ENCODE measurements around the gene RAB3D. TPM values are rescaled to one million over a fixed set of nuclear protein-coding genes. Genes with fewer than 3 reads are reported as not detected.

The RAB3D gene
- polyA plus RNA-seq, 1 experiment = 15.6 TPM

GRCh38 chr19:11274533-11275086, 64.8 kb downstream of the RAB3D start:
- Histone ChIP-seq H3K27me3 (ENCODE audit: control insufficient read depth, insufficient read depth, low read length) (peaks cover 2% of the 10 kb centered on the region), H3K27ac (ENCODE audit: low read depth, low read length) (no peak overlapping the region), H3K4me3 (ENCODE audit: low read depth, low read length) (no peak overlapping the region), H3K9me3 (ENCODE audit: control insufficient read depth, insufficient read depth, low read length) (no peaks in the 10 kb centered on the region; the same call in 1 of the 2 replicates)
- ChIA-PET POLR2A (interaction anchor here (0.6 kb wide), 1 partner anchor 280 kb away, joined by 7 read pairs; no protein-coding TSS in a partner anchor), CTCF (interaction anchor here (1.0 to 1.4 kb wide), 4 partner anchors 14 to 171 kb away, joined by 3 to 8 read pairs (median 4); partner anchors contain the start of gene PRKCSH)
- DNase-seq (ENCODE audit: low read depth, low spot score) = no peak
- TF ChIP-seq CTCF (IDR thresholded peaks at IDR 0.05; ENCODE audit: low read depth, low read length) = no peak

DNA sequence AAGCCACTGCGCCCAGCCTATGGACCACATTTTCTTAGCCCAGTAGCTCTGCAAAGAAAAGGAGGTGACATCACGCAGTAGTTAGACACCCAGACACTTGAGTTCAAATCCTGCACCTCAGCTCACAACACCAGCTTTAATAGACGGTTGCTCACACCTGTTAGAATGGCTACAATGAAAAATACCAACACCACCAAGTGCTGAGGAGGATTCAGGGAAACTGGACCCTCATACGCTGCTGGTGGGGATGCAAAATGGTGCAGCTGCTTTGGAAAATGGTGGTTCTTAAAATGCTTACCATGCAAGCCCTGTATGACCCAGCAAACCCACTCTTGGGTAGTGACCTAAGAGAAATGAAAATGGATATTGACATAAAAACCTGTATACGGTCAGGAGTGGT, 65.5 kb downstream of the RAB3D start:
- H3K4me3 ChIP-seq (ENCODE audit: low read depth, low read length) = no peak overlapping the region
- H3K27ac ChIP-seq (ENCODE audit: low read depth, low read length) = no peak overlapping the region
- TF ChIP-seq CTCF (IDR thresholded peaks at IDR 0.05; ENCODE audit: low read depth, low read length) = no peak
- H3K9me3 ChIP-seq (ENCODE audit: control insufficient read depth, insufficient read depth, low read length) = no peaks in the 10 kb centered on the region; the same call in 1 of the 2 replicates
- DNase-seq (ENCODE audit: low read depth, low spot score) = no peak
- ChIA-PET CTCF (interaction anchor here (1.0 to 1.2 kb wide), 2 partner anchors 161 to 172 kb away, joined by 3 to 4 read pairs; partner anchors contain the start of gene PRKCSH), POLR2A (interaction anchor here (0.6 kb wide), 1 partner anchor 281 kb away, joined by 7 read pairs; no protein-coding TSS in a partner anchor)
- no peaks in the 10 kb centered on the region for H3K27me3 ChIP-seq (ENCODE audit: control insufficient read depth, insufficient read depth, low read length)

DNA sequence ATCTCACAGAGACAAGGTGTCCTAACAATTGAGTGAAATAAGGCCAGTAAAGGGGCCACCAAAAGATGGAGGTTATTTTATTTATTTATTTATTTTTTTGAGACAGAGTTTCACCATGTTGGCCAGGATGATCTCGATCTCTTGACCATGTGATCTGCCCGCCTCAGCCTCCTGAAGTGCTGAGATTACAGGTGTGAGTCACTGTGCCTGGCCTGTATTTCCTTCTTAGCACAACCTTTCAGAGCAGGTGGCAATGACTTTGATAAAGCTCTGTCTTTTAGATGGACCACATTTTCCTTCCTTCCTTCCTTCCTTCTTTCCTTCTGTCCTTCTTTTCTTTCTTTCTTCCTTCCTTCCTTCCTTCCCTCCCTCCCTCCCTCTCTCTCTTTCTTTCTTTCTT, 66.2 kb downstream of the RAB3D start:
- DNase-seq (ENCODE audit: low read depth, low spot score) = no peak
- no peak for TF ChIP-seq CTCF (IDR thresholded peaks at IDR 0.05; ENCODE audit: low read depth, low read length)

More for the DNA sequence above, 66.2 kb downstream of the RAB3D start:
- ChIA-PET CTCF (interaction anchor here (1.0 kb wide), 1 partner anchor 172 kb away, joined by 3 read pairs; no protein-coding TSS in a partner anchor), POLR2A (no interaction called here)
- H3K9me3 ChIP-seq (ENCODE audit: control insufficient read depth, insufficient read depth, low read length) = no peaks in the 10 kb centered on the region; the same call in 1 of the 2 replicates
- H3K27me3 ChIP-seq (ENCODE audit: control insufficient read depth, insufficient read depth, low read length) = no peaks in the 10 kb centered on the region
- H3K27ac ChIP-seq (ENCODE audit: low read depth, low read length) = no peak overlapping the region
- H3K4me3 ChIP-seq (ENCODE audit: low read depth, low read length) = no peak overlapping the region

Other genes with a start within 250 kb of the RAB3D start
- 6.0 and 7.4 TPM in 2 replicates for gene SPC24, start 183.9 kb downstream of the RAB3D start, polyA plus RNA-seq (2011; rRNA removed)
- gene KANK2, start 142.1 kb downstream of the RAB3D start, polyA plus RNA-seq (2011; rRNA removed) = 83.2 and 147 TPM in 2 replicates
- gene ANGPTL8, start 100.0 kb downstream of the RAB3D start, polyA plus RNA-seq (2011; rRNA removed) = not detected in 2 replicates
- gene DOCK6, start 77.1 kb downstream of the RAB3D start, polyA plus RNA-seq (2011; rRNA removed) = 8.9 and 14.0 TPM in 2 replicates
- not detected in 2 replicates for gene TSPAN16, start 43.5 kb downstream of the RAB3D start, polyA plus RNA-seq (2011; rRNA removed)
- gene TMEM205, start 6.6 kb upstream of the RAB3D start, polyA plus RNA-seq (2011; rRNA removed) = 71.9 and 90.6 TPM in 2 replicates
- gene CCDC159, start 6.9 kb upstream of the RAB3D start, polyA plus RNA-seq (2011; rRNA removed) = 12.1 and 14.6 TPM in 2 replicates
- gene PLPPR2, start 15.8 kb upstream of the RAB3D start, polyA plus RNA-seq (2011; rRNA removed) = 13.8 and 18.5 TPM in 2 replicates
- gene SWSAP1, start 35.0 kb upstream of the RAB3D start, polyA plus RNA-seq (2011; rRNA removed) = 0.88 and 0.89 TPM in 2 replicates
- 3.8 and 4.9 TPM in 2 replicates for gene EPOR, start 44.7 kb upstream of the RAB3D start, polyA plus RNA-seq (2011; rRNA removed)
- 0.11 and 0.16 TPM in 2 replicates for gene RGL3, start 79.7 kb upstream of the RAB3D start, polyA plus RNA-seq (2011; rRNA removed)
- gene ODAD3, start 95.5 kb upstream of the RAB3D start, polyA plus RNA-seq (2011; rRNA removed) = 0.09 and 0.21 TPM in 2 replicates
- gene PRKCSH, start 96.0 kb upstream of the RAB3D start, polyA plus RNA-seq (2011; rRNA removed) = 125 and 165 TPM in 2 replicates
- gene ELAVL3, start 141.4 kb upstream of the RAB3D start, polyA plus RNA-seq (2011; rRNA removed) = not detected in 2 replicates
- gene ZNF653, start 166.2 kb upstream of the RAB3D start, polyA plus RNA-seq (2011; rRNA removed) = 1.7 and 2.1 TPM in 2 replicates
- gene ECSIT, start 189.5 kb upstream of the RAB3D start, polyA plus RNA-seq (2011; rRNA removed) = 28.2 and 29.3 TPM in 2 replicates
- gene CNN1, start 199.2 kb upstream of the RAB3D start, polyA plus RNA-seq (2011; rRNA removed) = 99.6 and 108 TPM in 2 replicates
- gene ELOF1, start 219.6 kb upstream of the RAB3D start, polyA plus RNA-seq (2011; rRNA removed) = 51.7 and 60.4 TPM in 2 replicates
- gene ACP5, start 238.0 kb upstream of the RAB3D start, polyA plus RNA-seq (2011; rRNA removed) = 3.0 and 4.0 TPM in 2 replicates

All from AG04450 (cell line).